B cell (primary cell): Measurements from ENCODE around the gene DNM2.

Experiments used
- CTCF ChIP-seq: fragments of 200-600 bp; IDR thresholded peaks from one replicate; pipeline ENCODE4 v1.8.0; 2022; ENCODE audit warnings: antibody characterized with exemption, mild to moderate bottlenecking
- EZH2 ChIP-seq: IDR thresholded peaks from 2 replicates; pipeline ENCODE4 v1.6.1; 2012; ENCODE audit warnings: borderline replicate concordance, low read depth, mild to moderate bottlenecking, moderate library complexity, low read length; ENCODE audit not compliant: insufficient read depth, poor library complexity, severe bottlenecking

- TF ChIP-seq CTCF, result no peak
- no peak for TF ChIP-seq EZH2
Observed at GRCh38 chr19:10876459-10877240, 158.8 kb downstream of the DNM2 start.
